HPDE6-E6E7 (cell line): ENCODE measurements around the gene CACNG1.

Source experiments
- DNase-seq: peaks from one replicate; pipeline ENCODE4 v3.0.0; 2011; ENCODE audit warnings: missing footprints; ENCODE audit errors: extremely low spot score

The CACNG1 gene

GRCh38 chr17:67051155-67051538 lies 6.8 kb downstream of the CACNG1 start:
- no peak for DNase-seq

DNA sequence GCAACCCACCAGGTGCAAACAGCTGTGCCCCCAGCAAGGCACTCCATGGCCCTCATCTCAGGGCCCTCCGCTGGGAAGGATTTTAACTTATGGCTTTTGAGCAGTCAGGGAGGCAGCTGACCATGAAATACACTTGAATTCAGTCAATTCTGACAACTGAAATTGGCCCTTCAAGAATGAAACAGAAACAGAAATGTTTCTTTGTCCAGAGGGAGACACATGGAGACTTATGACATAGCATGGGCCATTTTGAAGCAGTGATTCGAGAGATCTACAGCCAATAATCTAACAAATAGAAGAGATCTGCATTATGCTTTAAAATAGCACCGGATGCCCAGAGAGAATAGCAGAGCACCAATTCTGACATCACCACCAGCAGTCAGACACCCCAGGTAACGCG lies 7.5 kb downstream of the CACNG1 start:
- DNase-seq: no peak

GRCh38 chr17:67052720-67053437 lies 8.5 kb downstream of the CACNG1 start:
- DNase-seq: no peak

- DNase-seq: no peak
Observed at GRCh38 chr17:67053438-67054000, 9.2 kb downstream of the CACNG1 start.

DNA sequence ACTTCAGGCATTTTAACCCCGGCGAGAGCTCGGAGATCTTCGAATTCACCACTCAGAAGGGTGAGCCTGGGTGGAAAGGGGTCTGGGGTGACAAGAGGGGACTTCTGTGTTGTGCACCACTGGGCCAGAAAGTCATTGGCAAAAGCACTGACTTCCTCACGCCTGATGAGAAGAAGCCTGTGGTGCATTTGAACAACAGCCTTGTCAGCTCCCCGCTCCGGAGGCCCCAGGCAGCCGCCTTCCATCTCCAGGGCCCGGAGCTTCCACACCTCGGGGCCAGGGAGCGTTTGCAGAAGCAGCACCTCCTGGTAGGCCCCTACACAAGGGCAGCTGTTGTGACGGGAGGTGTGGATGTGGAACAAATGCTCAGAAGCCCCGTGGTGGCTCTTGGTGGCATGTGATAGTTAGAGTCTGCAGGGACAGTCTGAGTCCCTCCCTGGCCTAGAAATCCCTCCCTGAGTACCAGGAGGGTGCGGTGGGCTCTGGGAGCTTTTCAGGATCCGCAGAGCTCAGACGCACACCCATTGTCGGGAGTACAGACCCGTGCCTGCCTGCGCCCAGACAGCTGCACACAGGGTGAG lies 9.7 kb downstream of the CACNG1 start:
- DNase-seq: no peak

GRCh38 chr17:67054608-67055007 lies 10.3 kb downstream of the CACNG1 start:
- DNase-seq: no peak

- no peak for DNase-seq
Observed at GRCh38 chr17:67055041-67055443, 10.7 kb downstream of the CACNG1 start.

DNA sequence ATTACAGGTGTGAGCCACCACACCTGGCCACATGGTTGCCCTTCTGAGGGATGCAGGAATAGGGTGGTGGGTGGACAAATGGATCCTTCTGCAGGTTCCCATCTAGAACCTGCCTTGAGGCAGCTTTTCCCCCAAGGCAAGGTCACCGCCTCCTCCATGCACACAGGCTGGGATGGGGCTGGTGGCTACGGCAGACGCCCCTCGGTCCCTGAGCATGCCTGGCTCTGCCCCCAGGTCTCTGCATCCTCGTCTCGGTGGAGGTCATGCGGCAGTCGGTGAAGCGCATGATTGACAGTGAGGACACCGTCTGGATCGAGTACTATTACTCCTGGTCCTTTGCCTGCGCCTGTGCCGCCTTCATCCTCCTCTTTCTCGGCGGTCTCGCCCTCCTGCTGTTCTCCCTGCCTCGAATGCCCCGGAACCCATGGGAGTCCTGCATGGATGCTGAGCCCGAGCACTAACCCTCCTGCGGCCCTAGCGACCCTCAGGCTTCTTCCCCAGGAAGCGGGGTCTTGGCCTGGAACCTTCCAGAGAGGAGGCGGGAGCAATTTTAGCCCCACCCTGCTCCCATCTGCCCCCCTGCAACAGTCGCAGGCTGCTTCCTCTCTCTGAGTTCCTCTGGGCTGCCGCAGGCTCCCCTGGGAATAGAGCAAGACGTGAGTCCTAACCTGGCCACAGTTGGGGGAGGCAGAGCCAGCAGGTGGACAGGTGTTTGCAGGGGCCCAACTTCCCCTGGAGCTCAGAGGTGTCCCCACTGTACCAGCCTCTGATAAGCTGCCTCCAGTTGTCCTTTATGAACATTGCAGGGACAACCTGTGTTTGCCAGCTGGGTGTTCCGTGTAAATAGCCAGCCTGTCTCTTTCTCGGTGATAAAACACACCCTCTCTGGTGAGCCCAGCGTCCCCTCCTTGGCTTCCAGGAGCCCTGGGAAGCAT lies 11.7 kb downstream of the CACNG1 start:
- no peak for DNase-seq

DNA sequence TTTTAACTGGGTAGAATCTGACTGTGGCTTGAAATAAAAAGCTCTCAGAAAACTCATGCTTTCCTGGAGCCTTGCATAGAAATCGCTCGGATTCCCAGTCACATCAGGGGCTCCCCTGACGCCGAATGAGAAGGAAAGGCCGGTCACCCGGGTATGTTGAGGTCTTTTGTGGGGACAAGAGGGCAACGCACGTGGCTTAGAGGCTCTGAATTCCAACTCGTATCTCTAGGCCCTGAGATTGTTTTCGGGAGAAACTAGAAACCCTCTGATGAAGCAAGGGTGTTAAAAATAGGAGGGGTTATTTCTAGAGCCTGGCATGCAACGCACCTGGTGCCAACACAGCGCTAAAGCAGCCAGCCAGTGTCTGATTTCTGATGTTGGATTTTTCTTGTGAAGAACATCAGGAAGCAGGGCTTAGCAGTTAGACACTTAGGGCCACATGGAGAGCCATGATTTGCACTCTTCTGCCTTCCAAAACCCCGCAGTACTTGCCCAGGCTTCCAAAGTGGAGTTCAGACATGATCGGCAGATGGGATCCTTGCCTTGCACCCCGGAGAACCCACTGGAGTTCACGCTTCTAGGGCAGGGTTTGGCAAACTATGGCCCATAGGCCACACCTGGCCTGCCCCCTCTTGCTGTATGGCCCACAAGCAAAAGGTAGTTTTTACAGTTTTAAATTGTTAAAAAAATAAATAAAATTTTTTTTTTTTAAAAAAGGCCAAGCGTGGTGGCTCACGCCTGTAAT lies 12.6 kb downstream of the CACNG1 start:
- no peak for DNase-seq

GRCh38 chr17:67058036-67058435 lies 13.7 kb downstream of the CACNG1 start:
- DNase-seq: no peak

GRCh38 chr17:67059372-67059771 lies 15.0 kb downstream of the CACNG1 start:
- DNase-seq: no peak

GRCh38 chr17:67063141-67063540 lies 18.8 kb downstream of the CACNG1 start:
- DNase-seq: no peak

GRCh38 chr17:67066717-67067116 lies 22.4 kb downstream of the CACNG1 start:
- DNase-seq: no peak

- no peak for DNase-seq
Observed at GRCh38 chr17:67067571-67068482, 23.5 kb downstream of the CACNG1 start.

DNA sequence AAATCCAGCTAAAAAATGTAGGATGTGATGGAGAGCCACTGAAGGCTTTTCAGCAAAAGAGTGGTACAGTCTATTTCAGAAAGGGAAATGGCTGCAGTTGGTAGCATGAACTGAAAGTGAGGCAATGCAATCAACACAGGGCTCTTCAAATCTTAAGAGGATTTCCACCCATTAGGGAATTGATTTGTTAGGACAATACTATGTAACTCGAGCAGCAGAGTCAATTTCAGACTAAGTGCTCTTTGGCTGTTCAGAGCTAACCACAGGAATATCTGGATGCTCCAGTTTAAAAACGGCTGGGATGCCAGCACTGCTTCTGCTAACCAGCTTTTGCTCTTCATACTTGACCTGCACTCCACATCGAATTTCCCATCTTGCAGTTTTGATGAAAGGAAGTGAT lies 24.6 kb downstream of the CACNG1 start:
- no peak for DNase-seq

GRCh38 chr17:67069603-67070136 lies 25.3 kb downstream of the CACNG1 start:
- no peak for DNase-seq

DNA sequence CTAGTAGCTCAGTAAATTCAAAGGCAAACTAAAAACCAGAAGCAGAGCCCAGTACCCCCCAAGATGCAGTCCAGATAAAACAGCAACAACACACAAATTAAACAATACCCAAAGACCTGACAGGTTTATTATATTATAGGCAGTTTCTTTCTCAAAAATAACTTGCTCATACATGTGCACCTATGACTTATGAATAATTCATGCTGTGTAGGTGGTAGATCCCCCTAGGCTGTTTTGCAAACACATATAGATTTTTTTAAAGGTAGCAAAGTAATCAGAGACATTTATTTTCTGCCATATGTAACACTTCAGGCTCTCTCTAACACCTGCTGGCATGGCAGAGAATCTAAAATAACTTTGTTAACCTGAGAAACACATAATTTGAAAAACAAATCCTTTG lies 27.2 kb downstream of the CACNG1 start:
- DNase-seq: no peak

GRCh38 chr17:67072885-67073284 lies 28.5 kb downstream of the CACNG1 start:
- no peak for DNase-seq

GRCh38 chr17:67074781-67075180 lies 30.4 kb downstream of the CACNG1 start:
- DNase-seq: no peak

DNA sequence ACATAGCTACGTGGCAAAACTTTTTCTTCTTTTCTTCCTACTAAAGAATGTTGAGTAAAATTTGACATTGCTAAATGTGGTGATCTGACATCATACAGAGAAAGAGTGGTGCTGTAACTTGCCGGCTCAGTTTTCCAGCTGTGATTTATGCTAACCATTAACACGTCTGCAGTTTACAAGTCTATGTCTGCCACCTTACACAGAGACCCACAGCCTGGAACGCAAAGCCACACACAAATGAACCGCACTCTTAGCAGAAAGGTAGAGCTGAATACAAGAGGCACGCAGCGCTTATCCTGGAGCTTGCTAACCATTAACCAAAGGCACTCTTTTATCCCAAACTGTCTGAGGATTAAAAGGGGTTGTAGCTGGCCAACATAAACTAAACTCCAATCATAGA lies 31.9 kb downstream of the CACNG1 start:
- no peak for DNase-seq
